PFSK-1 (cell line): Measurements from ENCODE around the gene FKBP1A.

ENCODE experiments used
- FOXP2 ChIP-seq: optimal IDR thresholded peaks from 2 replicates; pipeline ENCODE3; 2011; ENCODE audit warnings: borderline replicate concordance, control low read depth, inconsistent platforms; ENCODE audit not compliant: insufficient read depth; ENCODE audit errors: extremely low read length, extremely low read depth
- POLR2AphosphoS5 ChIP-seq: IDR thresholded peaks from 2 replicates; pipeline ENCODE4 v1.6.1; 2012; ENCODE audit warnings: low read depth, mild to moderate bottlenecking, control low read depth, low read length, moderate library complexity
- SIN3A ChIP-seq: IDR thresholded peaks from 2 replicates; pipeline ENCODE4 v1.6.1; 2012; ENCODE audit warnings: mild to moderate bottlenecking, low read length, moderate library complexity, borderline replicate concordance; ENCODE audit not compliant: insufficient read depth
- TAF1 ChIP-seq: IDR thresholded peaks from 2 replicates; pipeline ENCODE4 v1.6.1; 2012; ENCODE audit warnings: low read length, control low read depth, borderline replicate concordance; ENCODE audit not compliant: insufficient read depth
- TF ChIP-seq, protein P1 (sequence below), 2 experiments: IDR thresholded peaks; 2 replicates each; pipeline versions ENCODE4 v1.6.1 to v1.8.0; 2011 to 2012; ENCODE audit warnings: low read depth in 2 of 2, low read length in 2 of 2, control low read depth in 1 of 2, inconsistent platforms in 1 of 2, mild to moderate bottlenecking in 1 of 2, moderate library complexity in 1 of 2; ENCODE audit not compliant: insufficient read depth in 1 of 2

FKBP1A gene

DNA sequence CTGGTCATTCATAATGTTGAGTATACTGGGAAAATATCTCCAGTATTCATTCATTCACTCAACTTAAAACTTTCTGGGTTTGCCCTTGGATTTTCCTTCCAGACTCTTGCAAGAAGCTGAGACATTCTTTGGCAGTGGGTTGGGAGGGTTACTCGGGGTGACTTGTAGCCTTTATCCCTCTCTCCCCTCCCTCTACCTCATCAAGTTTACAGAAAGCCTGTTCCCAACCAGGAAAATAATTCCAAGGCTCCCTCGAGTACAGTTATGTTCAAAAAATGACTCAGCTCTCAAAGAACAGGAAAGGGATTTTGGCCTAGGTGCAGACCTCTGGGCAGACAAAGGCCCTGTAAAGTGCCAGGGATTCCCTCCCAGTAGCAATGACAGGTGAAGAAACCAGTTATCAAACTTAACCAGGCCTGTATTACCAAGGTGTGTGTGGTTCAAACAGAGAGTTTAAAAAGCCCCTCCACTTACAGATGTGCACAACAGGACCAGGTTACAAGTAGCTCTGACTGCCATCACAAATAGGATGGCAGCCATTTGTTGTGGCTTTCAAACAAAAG is 22.2 kb downstream of the FKBP1A start:
- TF ChIP-seq SIN3A (no peak), TAF1 (no peak), FOXP2 (no peak), POLR2AphosphoS5 (no peak)
- TF ChIP-seq, protein P1, sequence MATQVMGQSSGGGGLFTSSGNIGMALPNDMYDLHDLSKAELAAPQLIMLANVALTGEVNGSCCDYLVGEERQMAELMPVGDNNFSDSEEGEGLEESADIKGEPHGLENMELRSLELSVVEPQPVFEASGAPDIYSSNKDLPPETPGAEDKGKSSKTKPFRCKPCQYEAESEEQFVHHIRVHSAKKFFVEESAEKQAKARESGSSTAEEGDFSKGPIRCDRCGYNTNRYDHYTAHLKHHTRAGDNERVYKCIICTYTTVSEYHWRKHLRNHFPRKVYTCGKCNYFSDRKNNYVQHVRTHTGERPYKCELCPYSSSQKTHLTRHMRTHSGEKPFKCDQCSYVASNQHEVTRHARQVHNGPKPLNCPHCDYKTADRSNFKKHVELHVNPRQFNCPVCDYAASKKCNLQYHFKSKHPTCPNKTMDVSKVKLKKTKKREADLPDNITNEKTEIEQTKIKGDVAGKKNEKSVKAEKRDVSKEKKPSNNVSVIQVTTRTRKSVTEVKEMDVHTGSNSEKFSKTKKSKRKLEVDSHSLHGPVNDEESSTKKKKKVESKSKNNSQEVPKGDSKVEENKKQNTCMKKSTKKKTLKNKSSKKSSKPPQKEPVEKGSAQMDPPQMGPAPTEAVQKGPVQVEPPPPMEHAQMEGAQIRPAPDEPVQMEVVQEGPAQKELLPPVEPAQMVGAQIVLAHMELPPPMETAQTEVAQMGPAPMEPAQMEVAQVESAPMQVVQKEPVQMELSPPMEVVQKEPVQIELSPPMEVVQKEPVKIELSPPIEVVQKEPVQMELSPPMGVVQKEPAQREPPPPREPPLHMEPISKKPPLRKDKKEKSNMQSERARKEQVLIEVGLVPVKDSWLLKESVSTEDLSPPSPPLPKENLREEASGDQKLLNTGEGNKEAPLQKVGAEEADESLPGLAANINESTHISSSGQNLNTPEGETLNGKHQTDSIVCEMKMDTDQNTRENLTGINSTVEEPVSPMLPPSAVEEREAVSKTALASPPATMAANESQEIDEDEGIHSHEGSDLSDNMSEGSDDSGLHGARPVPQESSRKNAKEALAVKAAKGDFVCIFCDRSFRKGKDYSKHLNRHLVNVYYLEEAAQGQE (IDR thresholded peaks at IDR 0.05; ENCODE audit: insufficient read depth in 1 of 2, low read depth in 2 of 2, low read length in 2 of 2): no peak

DNA sequence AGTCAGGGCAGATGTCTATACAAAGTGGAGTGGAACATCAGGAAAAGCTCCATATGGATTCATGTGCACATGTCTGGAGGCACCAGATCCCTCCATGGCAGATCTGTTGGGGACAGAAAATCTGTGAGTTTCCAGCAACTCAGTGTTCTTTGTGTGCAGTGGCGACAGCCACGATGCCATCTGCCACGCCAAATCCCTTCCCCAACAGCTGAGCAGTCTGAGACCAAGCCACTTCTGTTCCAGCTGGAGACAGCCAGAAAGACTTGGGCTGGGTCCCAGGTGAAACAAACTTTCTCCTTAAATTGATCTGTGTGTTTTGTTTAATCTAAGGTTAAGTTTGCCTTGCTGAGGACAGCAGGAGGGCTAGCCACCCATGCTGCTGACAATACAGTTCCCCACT is 22.9 kb downstream of the FKBP1A start:
- no peak for TF ChIP-seq SIN3A
- TF ChIP-seq TAF1: no peak
- no peak for TF ChIP-seq FOXP2
- no peak for TF ChIP-seq POLR2AphosphoS5
- TF ChIP-seq, protein P1 (IDR thresholded peaks at IDR 0.05; ENCODE audit: insufficient read depth in 1 of 2, low read depth in 2 of 2, low read length in 2 of 2): no peak

DNA sequence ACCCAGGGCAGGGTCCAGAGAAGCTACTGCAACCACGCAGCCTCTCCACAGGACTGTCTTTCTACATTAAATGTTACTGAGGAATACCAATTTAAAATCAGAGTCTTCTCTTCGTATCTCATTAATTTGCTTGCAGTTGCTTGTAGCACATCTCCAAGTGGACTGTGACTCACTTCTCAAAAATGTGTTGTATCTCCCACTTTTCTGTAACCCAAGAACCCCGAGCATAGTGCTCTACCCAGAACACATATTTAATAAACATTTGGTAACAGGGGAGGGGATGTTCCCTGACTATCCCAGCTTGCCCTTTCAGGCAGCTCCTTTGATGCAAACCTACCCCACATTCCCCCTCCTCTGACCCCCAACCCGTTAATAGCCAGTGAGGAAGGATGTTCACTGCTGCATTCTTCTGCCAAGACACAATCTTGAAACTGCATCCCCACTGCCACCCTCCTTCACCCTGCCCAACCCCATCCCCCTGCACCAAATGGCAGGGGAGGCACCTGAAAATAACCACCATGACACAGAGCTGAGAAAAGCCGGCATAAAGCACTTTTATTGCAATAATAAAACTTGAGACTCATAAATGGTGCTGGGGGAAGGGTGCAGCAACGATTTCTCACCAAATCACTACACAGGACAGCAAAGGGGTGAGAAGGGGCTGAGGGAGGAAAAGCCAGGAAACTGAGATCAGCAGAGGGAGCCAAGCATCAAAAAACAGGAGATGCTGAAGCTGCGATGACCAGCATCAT is 24.2 kb downstream of the FKBP1A start:
- TF ChIP-seq SIN3A: no peak
- TF ChIP-seq FOXP2: no peak
- TF ChIP-seq TAF1: no peak
- no peak for TF ChIP-seq POLR2AphosphoS5
- TF ChIP-seq, protein P1 (IDR thresholded peaks at IDR 0.05; ENCODE audit: insufficient read depth in 1 of 2, low read depth in 2 of 2, low read length in 2 of 2): no peak

DNA sequence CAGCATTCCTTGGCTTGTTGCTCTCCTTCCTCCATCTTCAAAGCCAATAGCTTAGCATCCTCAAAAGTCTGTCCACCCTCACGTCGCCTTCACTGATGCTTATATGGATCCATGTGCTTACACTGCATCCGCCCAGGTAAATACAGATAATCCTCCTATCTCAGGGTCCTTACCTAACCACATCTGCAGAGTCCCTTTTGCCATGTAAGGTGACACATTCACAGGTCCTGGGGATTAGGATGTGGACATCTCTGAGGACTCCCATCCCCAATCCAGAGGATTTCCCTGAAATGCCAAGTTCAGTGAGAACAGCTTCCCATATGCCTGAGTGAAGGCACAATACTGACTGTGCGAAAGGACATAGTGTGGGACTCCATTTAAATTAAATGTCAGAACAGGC is 25.4 kb downstream of the FKBP1A start:
- TF ChIP-seq FOXP2: no peak
- TF ChIP-seq TAF1: no peak
- TF ChIP-seq POLR2AphosphoS5: peak; percentile 48; the same call in 1 of the 2 replicates
- no peak for TF ChIP-seq SIN3A
- TF ChIP-seq, protein P1 (IDR thresholded peaks at IDR 0.05; ENCODE audit: insufficient read depth in 1 of 2, low read depth in 2 of 2, low read length in 2 of 2): no peak

DNA sequence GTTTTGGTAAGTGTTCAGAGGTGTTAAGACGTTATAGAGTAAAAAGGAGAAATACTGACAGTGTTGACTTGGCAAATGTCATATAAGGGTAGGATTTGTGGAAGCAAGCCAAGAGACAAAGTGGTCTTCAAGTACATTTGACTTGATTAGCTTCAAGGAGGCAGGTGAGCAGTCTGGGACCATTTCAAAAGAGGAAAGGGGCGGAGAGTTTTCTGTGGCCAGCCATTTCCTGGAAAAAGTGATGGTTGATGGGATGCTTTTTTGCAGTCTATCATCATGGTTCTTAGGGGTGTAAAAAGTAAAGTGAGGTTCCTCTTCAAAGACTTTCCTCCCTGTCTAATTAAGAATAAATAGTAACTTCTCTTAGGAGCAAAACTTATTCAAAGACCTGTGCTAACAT is 28.7 kb downstream of the FKBP1A start:
- TF ChIP-seq POLR2AphosphoS5 (no peak), SIN3A (no peak), TAF1 (no peak)
- TF ChIP-seq, protein P1 (IDR thresholded peaks at IDR 0.05; ENCODE audit: insufficient read depth in 1 of 2, low read depth in 2 of 2, low read length in 2 of 2): no peak
